CD14-positive monocyte (primary cell): ENCODE measurements around the gene EPHB4. TPM values are rescaled to one million over a fixed set of nuclear protein-coding genes. Genes with fewer than 3 reads are reported as not detected.

Experiments used
- DNase-seq, 3 donors: peaks; one replicate each; pipeline ENCODE4 v3.0.0-alpha.2; 2011 to 2022
- H2AFZ ChIP-seq: 2 replicates; pipeline ENCODE4 v1.6.0; 2012; ENCODE audit warnings: mild to moderate bottlenecking, low read depth, low read length, inconsistent platforms; ENCODE audit not compliant: insufficient read depth, poor library complexity, severe bottlenecking
- H3K27ac ChIP-seq, 2 donors: 1 replicate in 1 of 2; 2 replicates in 1 of 2; pipeline ENCODE4 v1.5.1; 2012 to 2013; ENCODE audit warnings: low read length in 2 of 2, control low read depth in 1 of 2, inconsistent platforms in 1 of 2, low read depth in 1 of 2, mild to moderate bottlenecking in 1 of 2
- H3K27me3 ChIP-seq, 2 donors: one replicate each; pipeline versions ENCODE4 v1.6.0 to v1.6.1; 2011 to 2013; ENCODE audit warnings: low read length in 2 of 2; ENCODE audit not compliant: control insufficient read depth in 2 of 2, insufficient read depth in 2 of 2
- H3K36me3 ChIP-seq, 2 donors: replicated peaks in 1 of 2; 1 replicate in 1 of 2; 2 replicates in 1 of 2; pipeline versions ENCODE4 v1.5.1 to v1.6.1; 2012 to 2013; ENCODE audit warnings: low read length in 2 of 2, control low read depth in 1 of 2, inconsistent platforms in 1 of 2, mild to moderate bottlenecking in 1 of 2; ENCODE audit not compliant: insufficient read depth in 2 of 2, control insufficient read depth in 1 of 2
- H3K4me1 ChIP-seq, 2 donors: 1 replicate in 1 of 2; 2 replicates in 1 of 2; pipeline versions ENCODE4 v1.5.1 to v1.6.1; 2012 to 2013; ENCODE audit warnings: low read length in 2 of 2, control low read depth in 1 of 2, inconsistent platforms in 1 of 2, mild to moderate bottlenecking in 1 of 2, moderate library complexity in 1 of 2; ENCODE audit not compliant: insufficient read depth in 2 of 2, control insufficient read depth in 1 of 2
- H3K4me2 ChIP-seq: replicated peaks from 2 replicates; pipeline ENCODE3; 2012; ENCODE audit warnings: low read length, moderate library complexity, mild to moderate bottlenecking; ENCODE audit not compliant: poor library complexity, severe bottlenecking; ENCODE audit errors: extremely low read depth
- H3K4me3 ChIP-seq, 3 experiments: fragments of 200-600 bp in 1 of 3; sonication (generic) in 1 of 3; replicated peaks in 1 of 3; 1 replicate in 2 of 3; 2 replicates in 1 of 3; pipeline ENCODE4 v1.5.1; 2011 to 2013; ENCODE audit warnings: low read length in 3 of 3, mild to moderate bottlenecking in 3 of 3, control low read depth in 2 of 3, low read depth in 2 of 3, inconsistent platforms in 1 of 3, moderate library complexity in 1 of 3
- H3K79me2 ChIP-seq: 2 replicates; pipeline ENCODE4 v1.6.0; 2012; ENCODE audit warnings: mild to moderate bottlenecking, control low read depth, inconsistent platforms, low read length, moderate library complexity; ENCODE audit not compliant: insufficient read depth
- H3K9ac ChIP-seq: 2 replicates; pipeline ENCODE4 v1.6.0; 2017; ENCODE audit warnings: low read length, mild to moderate bottlenecking; ENCODE audit not compliant: insufficient read depth, poor library complexity, severe bottlenecking
- H3K9me3 ChIP-seq, 2 donors: replicated peaks in 1 of 2; 1 replicate in 1 of 2; 2 replicates in 1 of 2; pipeline versions ENCODE4 v1.5.1 to v1.6.1; 2012 to 2013; ENCODE audit warnings: low read length in 2 of 2, control low read depth in 1 of 2; ENCODE audit not compliant: control insufficient read depth in 1 of 2, insufficient read depth in 1 of 2
- H4K20me1 ChIP-seq: 2 replicates; pipeline ENCODE4 v1.6.0; 2012; ENCODE audit warnings: mild to moderate bottlenecking, low read length, control low read depth, moderate library complexity; ENCODE audit not compliant: insufficient read depth
- H3K27ac Mint-ChIP-seq, 7 donors: one replicate each; pipeline ENCODE4 v1.8.0; 2020; ENCODE audit warnings: mild to moderate bottlenecking in 7 of 7, mixed read lengths in 7 of 7, moderate library complexity in 6 of 7, inconsistent platforms in 2 of 7
- H3K27me3 Mint-ChIP-seq, 3 donors: one replicate each; pipeline ENCODE4 v1.8.0; 2021 to 2022; ENCODE audit warnings: low read depth in 3 of 3, mild to moderate bottlenecking in 3 of 3, mixed read lengths in 3 of 3, moderate library complexity in 3 of 3, inconsistent platforms in 1 of 3
- H3K36me3 Mint-ChIP-seq, 2 donors: one replicate each; pipeline ENCODE4 v1.8.0; 2020; ENCODE audit warnings: mixed read lengths in 2 of 2, inconsistent platforms in 1 of 2, mild to moderate bottlenecking in 1 of 2
- H3K4me1 Mint-ChIP-seq: one replicate; pipeline ENCODE4 v1.8.0; 2020; ENCODE audit warnings: mild to moderate bottlenecking, mixed read lengths
- H3K4me3 Mint-ChIP-seq, 2 donors: one replicate each; pipeline ENCODE4 v1.8.0; 2020; ENCODE audit warnings: mild to moderate bottlenecking in 2 of 2, mixed read lengths in 2 of 2, moderate library complexity in 1 of 2
- H3K9me3 Mint-ChIP-seq, 7 donors: one replicate each; pipeline ENCODE4 v1.8.0; 2020 to 2022; ENCODE audit warnings: mixed read lengths in 7 of 7, mild to moderate bottlenecking in 6 of 7, moderate library complexity in 6 of 7, inconsistent platforms in 2 of 7
- CTCF ChIP-seq: fragments of 200-600 bp; IDR thresholded peaks from one replicate; pipeline ENCODE4 v1.8.0; 2022; ENCODE audit warnings: antibody characterized with exemption, mild to moderate bottlenecking
- WGBS: methylation state at CpG from one replicate; pipeline ENCODE4 v1.1.5; 2013; ENCODE audit warnings: missing lambda C conversion rate; ENCODE audit not compliant: insufficient coverage; 5-methylcytosine and 5-hydroxymethylcytosine counted together
- intact Hi-C, 2 donors: fragments of 100-400 bp; cut with micrococcal nuclease; formaldehyde crosslinking; loops; one replicate each; pipeline versions ENCODE4 v1.15.0 to v1.15.1; 2023
- polyA plus RNA-seq, 3 donors: library from polyadenylated mRNA; depleted of rRNA in 1 of 3; unstranded in 2 of 3; stranded (reverse) in 1 of 3; fragments of 300-500 nt in 2 of 3; fragments of >200 nt in 1 of 3; fragmentation: Illumina TruSeq in 2 of 3; gene quantifications; 1 replicate in 2 of 3; 2 replicates in 1 of 3; pipeline ENCODE4 v1.2.3, GENCODE V29; 2012 to 2021

The EPHB4 gene
- polyA plus RNA-seq, 3 donors: 5.0 to 6.5 (median 5.7) TPM

GRCh38 chr7:100825751-100826513 lies 1.4 kb downstream of the EPHB4 start:
- intact Hi-C loops: no loop called here
- H3K9ac ChIP-seq: no peak overlapping the region
- peaks cover 32 to 40% of the 10 kb centered on the region in 2 donors for H3K4me1 ChIP-seq

More at GRCh38 chr7:100825751-100826513, 1.4 kb downstream of the EPHB4 start:
- Histone ChIP-seq H3K79me2 (no peaks in the 10 kb centered on the region), H3K9me3 (peaks cover 0 to 4% of the 10 kb centered on the region in 2 donors), H3K27ac (no peak overlapping the region), H3K4me2 (peak overlapping the region; percentile 90), H3K4me3 (peak overlapping the region in 1 of 3 experiments; percentile 73), H4K20me1 (no peaks in the 10 kb centered on the region), H2AFZ (no peak overlapping the region), H3K36me3 (no peaks in the 10 kb centered on the region), H3K27me3 (peaks cover 24 to 62% of the 10 kb centered on the region in 2 donors)
- Mint-ChIP-seq H3K4me1 (peaks cover 28% of the 10 kb centered on the region), H3K4me3 (peak overlapping the region; percentile 67 to 90), H3K9me3 (peaks cover 2 to 20% (median 14%) of the 10 kb centered on the region in 7 donors), H3K36me3 (peaks cover 6 to 11% of the 10 kb centered on the region in 2 donors), H3K27me3 (peaks cover 58 to 67% (median 60%) of the 10 kb centered on the region in 3 donors), H3K27ac (peak overlapping the region in 1 of 7 donors; percentile 18)
- DNase-seq: peak in 1 of 3 donors; percentile 4
- peak; percentile 12 for TF ChIP-seq CTCF
- WGBS: 10% methylated on average over 6 of the region's 17 CpGs
